NB4 (cell line): ENCODE data around the gene PLCB4.

Experiments
- DNase-seq: peaks from one replicate; pipeline ENCODE4 v3.0.0; 2010; ENCODE audit warnings: low read depth
- H3K4me3 ChIP-seq: one replicate; pipeline ENCODE4 v1.5.1; 2011; ENCODE audit warnings: mild to moderate bottlenecking, low read depth, low read length, moderate library complexity
- MYC ChIP-seq: IDR thresholded peaks from 2 replicates; pipeline ENCODE4 v1.6.1; 2011; ENCODE audit warnings: low read depth, low read length
- POLR2A ChIP-seq: IDR thresholded peaks from 2 replicates; pipeline ENCODE4 v1.6.1; 2011; ENCODE audit warnings: mild to moderate bottlenecking; ENCODE audit not compliant: insufficient read length; ENCODE audit errors: extremely low read depth
- TF ChIP-seq, protein P1 (sequence below): IDR thresholded peaks from 2 replicates; pipeline ENCODE4 v1.6.1; 2011; ENCODE audit warnings: low read depth, low read length
- TF ChIP-seq, protein P2 (sequence below): IDR thresholded peaks from one replicate; pipeline ENCODE4 v1.5.1; 2012; ENCODE audit warnings: low read depth, low read length

PLCB4 gene

DNA sequence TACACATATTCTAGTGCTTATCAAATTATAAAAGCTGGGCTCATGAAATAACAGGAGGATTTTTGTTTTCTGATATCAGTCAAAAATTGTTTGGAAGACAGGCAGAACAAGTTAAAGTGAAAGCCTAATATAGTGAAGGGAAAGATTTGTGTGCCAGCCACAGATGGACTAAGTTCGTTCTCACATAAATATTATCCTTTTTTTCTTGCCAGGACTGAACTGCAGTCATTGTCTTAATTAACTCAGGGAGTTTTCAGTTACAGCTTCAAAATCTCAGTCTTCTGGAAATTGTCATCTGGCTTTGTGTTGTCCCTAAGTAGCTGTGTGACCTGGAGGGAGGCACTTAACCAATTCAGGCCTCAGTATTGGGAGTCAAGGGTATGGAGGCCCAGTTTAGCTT, 40.7 kb downstream of the PLCB4 start:
- TF ChIP-seq, protein P1, sequence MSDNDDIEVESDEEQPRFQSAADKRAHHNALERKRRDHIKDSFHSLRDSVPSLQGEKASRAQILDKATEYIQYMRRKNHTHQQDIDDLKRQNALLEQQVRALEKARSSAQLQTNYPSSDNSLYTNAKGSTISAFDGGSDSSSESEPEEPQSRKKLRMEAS, result no peak
- TF ChIP-seq MYC (no peak), POLR2A (no peak)
- TF ChIP-seq, protein P2, sequence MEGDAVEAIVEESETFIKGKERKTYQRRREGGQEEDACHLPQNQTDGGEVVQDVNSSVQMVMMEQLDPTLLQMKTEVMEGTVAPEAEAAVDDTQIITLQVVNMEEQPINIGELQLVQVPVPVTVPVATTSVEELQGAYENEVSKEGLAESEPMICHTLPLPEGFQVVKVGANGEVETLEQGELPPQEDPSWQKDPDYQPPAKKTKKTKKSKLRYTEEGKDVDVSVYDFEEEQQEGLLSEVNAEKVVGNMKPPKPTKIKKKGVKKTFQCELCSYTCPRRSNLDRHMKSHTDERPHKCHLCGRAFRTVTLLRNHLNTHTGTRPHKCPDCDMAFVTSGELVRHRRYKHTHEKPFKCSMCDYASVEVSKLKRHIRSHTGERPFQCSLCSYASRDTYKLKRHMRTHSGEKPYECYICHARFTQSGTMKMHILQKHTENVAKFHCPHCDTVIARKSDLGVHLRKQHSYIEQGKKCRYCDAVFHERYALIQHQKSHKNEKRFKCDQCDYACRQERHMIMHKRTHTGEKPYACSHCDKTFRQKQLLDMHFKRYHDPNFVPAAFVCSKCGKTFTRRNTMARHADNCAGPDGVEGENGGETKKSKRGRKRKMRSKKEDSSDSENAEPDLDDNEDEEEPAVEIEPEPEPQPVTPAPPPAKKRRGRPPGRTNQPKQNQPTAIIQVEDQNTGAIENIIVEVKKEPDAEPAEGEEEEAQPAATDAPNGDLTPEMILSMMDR, result no peak
- no peak overlapping the region for H3K4me3 ChIP-seq
- no peak for DNase-seq

DNA sequence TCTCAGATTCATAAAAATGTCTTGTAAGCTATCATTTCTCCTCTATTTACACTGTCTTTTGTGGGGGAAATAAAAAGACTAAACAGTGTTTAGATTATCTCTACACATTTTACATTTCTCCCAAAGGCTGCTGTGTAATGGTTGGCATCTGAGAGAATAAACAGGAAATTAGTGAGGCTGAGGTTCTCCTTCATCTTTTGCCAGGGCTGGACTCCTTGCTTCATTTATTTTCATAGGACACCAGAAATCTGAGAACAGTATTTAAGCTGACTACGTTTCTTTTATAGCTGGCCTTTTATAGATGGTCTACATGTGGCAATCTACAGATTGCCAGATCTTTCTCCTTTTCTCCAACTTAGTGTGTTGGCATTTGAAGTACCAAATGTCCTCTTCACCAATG, 41.5 kb downstream of the PLCB4 start:
- no peak overlapping the region for H3K4me3 ChIP-seq
- DNase-seq, result no peak
- TF ChIP-seq, protein P1, result no peak
- TF ChIP-seq MYC (no peak), POLR2A (no peak)
- TF ChIP-seq, protein P2, result no peak

DNA sequence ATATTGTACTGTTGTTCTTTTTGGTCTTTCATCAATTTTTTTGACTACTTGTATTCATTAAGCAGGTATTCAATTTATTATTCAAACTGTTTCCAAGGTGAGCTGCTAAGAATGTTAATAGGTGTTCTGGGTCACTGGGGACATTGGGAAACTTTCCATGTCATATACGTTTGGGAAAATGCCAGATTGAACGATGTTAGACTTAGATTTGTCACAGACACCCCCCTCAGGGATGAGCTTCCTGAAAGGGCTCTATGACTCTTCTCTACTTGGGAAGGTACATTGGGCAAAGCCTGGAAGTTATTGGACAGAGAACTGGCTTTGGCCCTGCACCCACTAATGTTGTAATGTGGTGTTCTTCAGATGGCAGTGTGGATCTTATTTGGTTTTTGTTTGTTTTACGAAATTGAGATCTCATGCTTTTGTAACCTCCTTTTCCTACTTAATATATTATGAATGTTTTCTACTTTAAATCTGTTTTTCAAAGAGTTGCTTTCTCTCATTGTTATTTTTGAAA, 42.1 kb downstream of the PLCB4 start:
- TF ChIP-seq, protein P1, result no peak
- TF ChIP-seq MYC (no peak), POLR2A (no peak)
- TF ChIP-seq, protein P2, result no peak
- no peak overlapping the region for H3K4me3 ChIP-seq
- DNase-seq, result no peak

DNA sequence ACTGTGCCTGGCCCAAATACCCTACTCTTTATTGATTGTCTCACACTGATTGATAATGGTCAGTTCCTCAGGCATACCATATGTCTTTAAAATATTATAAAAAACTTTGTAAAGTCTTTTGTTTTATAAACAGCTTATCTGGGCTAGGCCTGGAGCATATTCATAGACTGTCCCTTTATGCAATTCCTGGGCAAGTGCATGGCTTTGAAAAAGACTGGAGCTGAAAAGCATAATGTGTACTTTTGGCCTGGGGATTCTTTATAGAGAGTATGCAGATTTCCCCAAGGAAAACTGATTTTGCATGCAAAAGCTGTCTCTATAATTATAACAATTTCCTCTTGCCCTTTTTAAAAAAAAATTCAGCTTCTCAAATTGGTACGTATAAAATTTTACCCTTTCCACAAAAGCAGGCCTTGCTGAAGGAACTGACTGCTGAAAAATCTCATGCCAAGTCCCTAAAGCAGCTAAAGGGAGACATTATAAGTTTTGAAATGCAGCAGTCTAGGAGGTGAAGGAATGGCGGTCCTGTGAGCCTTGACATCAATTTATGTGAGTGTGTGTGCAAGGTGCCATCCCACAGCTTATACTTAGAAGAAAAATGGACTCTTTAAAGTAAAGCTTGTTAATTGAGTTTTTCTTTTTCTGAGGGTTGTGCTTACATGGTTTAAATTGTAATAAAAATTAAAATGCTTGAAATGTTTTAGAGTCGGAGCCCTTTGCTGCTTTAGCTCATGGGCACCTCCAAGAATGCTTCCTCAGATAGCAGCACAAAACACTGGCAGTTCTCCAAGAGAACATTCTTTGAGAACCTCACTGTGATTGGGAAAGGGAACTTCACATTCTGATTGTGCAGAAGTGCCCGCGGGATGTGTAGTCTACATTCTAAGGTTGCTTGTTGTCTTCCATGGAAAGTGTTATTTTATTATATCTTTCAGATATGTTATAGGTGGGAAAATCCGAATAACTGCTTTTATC, 43.9 kb downstream of the PLCB4 start:
- no peak for TF ChIP-seq MYC
- TF ChIP-seq, protein P2, result no peak
- TF ChIP-seq, protein P1, result no peak
- TF ChIP-seq POLR2A, result no peak
- H3K4me3 ChIP-seq, result no peak overlapping the region
- DNase-seq, result no peak

DNA sequence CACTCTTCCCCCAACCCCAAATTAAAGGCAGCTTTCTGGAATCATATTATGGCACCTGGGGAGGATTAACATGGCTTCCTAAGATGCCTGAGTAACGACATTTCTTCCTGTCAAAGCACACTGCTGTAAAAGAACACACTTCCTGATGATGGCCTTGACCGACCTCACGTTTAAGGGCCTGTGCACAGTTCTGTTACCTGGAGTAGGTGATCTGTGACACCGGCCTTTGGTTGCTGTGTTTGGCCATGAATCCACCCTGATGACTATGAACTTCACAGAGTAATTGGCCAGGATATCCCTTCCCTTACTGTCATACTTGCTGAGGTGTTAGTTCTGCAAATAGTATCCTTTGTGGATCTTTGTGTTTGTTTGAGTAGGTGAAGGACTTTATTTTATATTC, 45.8 kb downstream of the PLCB4 start:
- TF ChIP-seq, protein P1, result no peak
- TF ChIP-seq POLR2A (no peak), MYC (no peak)
- TF ChIP-seq, protein P2, result no peak
- no peak for DNase-seq
- no peak overlapping the region for H3K4me3 ChIP-seq
